ENCODE measurements around the gene RBFOX1. TPM values are rescaled to one million over a fixed set of nuclear protein-coding genes. Genes with fewer than 3 reads are reported as not detected.

Gene RBFOX1
- total RNA-seq, 1 donor, result not detected

DNA sequence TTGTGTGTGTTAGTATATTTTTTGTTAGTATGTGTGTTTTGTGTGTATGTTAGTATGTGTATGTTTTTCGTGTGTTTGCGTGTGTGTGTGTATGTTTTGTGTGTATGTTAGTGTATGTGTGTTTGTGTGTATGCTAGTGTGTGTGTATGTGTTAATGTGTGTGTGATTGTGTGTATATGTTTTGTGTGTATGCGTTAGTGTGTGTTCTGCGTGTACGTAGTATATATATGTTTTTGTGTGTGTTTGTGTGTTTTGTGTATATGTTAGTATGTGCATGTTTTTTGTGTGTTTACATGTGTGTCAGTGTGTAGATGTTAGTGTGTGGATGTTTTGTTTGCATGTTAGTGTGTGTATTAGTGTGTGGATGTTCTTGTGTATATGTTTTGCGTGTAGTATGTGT lies 29.6 kb downstream of the RBFOX1 start:
- H3K9me3 ChIP-seq (ENCODE audit: low read depth, low read length), result no peaks in the 10 kb centered on the region
- TF ChIP-seq, protein P1, sequence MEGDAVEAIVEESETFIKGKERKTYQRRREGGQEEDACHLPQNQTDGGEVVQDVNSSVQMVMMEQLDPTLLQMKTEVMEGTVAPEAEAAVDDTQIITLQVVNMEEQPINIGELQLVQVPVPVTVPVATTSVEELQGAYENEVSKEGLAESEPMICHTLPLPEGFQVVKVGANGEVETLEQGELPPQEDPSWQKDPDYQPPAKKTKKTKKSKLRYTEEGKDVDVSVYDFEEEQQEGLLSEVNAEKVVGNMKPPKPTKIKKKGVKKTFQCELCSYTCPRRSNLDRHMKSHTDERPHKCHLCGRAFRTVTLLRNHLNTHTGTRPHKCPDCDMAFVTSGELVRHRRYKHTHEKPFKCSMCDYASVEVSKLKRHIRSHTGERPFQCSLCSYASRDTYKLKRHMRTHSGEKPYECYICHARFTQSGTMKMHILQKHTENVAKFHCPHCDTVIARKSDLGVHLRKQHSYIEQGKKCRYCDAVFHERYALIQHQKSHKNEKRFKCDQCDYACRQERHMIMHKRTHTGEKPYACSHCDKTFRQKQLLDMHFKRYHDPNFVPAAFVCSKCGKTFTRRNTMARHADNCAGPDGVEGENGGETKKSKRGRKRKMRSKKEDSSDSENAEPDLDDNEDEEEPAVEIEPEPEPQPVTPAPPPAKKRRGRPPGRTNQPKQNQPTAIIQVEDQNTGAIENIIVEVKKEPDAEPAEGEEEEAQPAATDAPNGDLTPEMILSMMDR (IDR thresholded peaks at IDR 0.05; ENCODE audit: extremely low read depth, low read depth, low read length), result no peak
- no peak overlapping the region for H2AFZ ChIP-seq (ENCODE audit: low read length)
- H3K27ac ChIP-seq (ENCODE audit: low read depth, low read length), result no peak overlapping the region
- no peaks in the 10 kb centered on the region for H4K20me1 ChIP-seq (ENCODE audit: insufficient read depth, low read length)
- H3K27me3 ChIP-seq (ENCODE audit: insufficient read depth, low read length), result no peaks in the 10 kb centered on the region
- DNase-seq (ENCODE audit: insufficient read length, low spot score, missing footprints), result no peak
- H3K4me1 ChIP-seq (ENCODE audit: insufficient read depth, low read length), result no peaks in the 10 kb centered on the region
- H3K4me2 ChIP-seq (ENCODE audit: insufficient read depth, low read length), result no peak overlapping the region
- H3K4me3 ChIP-seq (ENCODE audit: insufficient read depth, low read length), result no peak overlapping the region
- H3K36me3 ChIP-seq (ENCODE audit: insufficient read depth, low read length), result no peaks in the 10 kb centered on the region
- no peaks in the 10 kb centered on the region for H3K79me2 ChIP-seq (ENCODE audit: insufficient read depth, low read length)

DNA sequence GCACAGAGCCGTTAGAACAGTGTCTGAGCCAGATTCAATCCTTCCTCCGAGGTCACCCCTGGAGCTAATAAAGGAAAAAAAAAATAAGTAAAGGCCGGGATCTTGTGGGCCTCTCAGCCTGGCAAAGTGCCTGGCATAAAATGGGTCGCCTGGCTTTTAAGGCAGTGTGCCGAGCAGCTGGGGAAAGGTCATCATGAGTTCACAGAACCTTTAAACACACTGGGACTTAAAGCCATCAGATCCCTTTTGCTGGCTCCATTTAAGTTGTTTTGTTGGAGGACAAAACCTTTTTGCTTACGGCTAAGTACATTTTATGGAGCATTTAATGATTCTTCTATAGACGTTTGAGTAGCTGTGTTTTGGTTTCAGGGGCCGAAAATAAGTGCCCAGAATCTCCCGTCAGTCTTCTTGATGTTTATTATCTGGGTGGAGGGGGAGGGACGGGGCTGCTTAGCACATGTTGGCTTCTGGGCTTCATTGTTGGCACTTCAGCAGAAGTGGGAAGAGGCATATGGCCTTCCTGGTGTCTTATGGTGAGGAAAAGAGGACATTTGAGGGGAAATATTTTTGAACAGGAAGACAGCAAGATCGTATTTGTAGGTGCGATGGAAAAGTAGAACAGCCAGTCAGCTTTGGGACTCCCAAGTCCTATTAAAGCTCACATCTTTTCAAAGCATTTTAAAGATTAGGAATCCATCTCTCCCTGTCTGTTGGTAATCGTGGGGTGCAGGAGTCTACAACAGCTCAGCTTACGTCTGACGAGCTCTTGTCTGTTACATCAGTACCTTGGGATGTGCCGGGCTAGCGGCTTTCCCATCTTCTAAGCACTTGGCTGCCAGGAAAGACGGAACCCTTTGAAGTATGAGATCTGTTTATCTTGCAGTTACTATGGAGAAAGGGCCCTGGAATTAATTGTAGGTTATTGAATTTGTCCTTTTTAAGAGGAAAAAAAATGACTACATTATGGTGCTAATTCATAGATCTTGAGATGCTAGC lies 31.1 kb downstream of the RBFOX1 start:
- no peak overlapping the region for H3K4me2 ChIP-seq (ENCODE audit: insufficient read depth, low read length)
- H3K4me1 ChIP-seq (ENCODE audit: insufficient read depth, low read length), result no peaks in the 10 kb centered on the region
- no peak overlapping the region for H2AFZ ChIP-seq (ENCODE audit: low read length)
- H3K9me3 ChIP-seq (ENCODE audit: low read depth, low read length), result no peaks in the 10 kb centered on the region
- no peaks in the 10 kb centered on the region for H3K27me3 ChIP-seq (ENCODE audit: insufficient read depth, low read length)
- DNase-seq (ENCODE audit: insufficient read length, low spot score, missing footprints), result no peak
- H3K79me2 ChIP-seq (ENCODE audit: insufficient read depth, low read length), result no peaks in the 10 kb centered on the region
- H3K36me3 ChIP-seq (ENCODE audit: insufficient read depth, low read length), result no peaks in the 10 kb centered on the region
- TF ChIP-seq, protein P1 (IDR thresholded peaks at IDR 0.05; ENCODE audit: extremely low read depth, low read depth, low read length), result no peak
- no peak overlapping the region for H3K4me3 ChIP-seq (ENCODE audit: insufficient read depth, low read length)
- H4K20me1 ChIP-seq (ENCODE audit: insufficient read depth, low read length), result no peaks in the 10 kb centered on the region
- H3K27ac ChIP-seq (ENCODE audit: low read depth, low read length), result no peak overlapping the region

DNA sequence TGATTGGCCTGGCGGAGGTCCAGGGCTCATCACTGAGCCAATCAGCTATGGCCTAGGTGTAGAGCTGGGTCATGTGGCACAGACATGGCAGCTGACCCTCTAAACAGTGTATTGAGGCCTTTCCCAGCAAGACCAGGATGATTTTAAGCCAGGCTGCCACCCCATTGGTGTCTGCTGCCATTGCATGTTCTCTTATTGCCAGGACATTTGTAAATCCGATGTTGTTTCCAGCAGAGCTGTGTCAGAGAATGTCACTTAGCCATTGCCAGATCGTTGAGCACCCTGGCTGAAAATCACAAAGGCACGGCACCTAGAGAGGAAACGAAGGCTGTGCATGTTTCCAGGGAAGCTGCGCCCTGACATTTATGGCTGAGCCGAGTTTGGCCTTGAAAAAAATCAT lies 33.4 kb downstream of the RBFOX1 start:
- H3K4me3 ChIP-seq (ENCODE audit: insufficient read depth, low read length), result no peak overlapping the region

More for the DNA sequence above, 33.4 kb downstream of the RBFOX1 start:
- Histone ChIP-seq H2AFZ (ENCODE audit: low read length) (no peak overlapping the region), H3K4me2 (ENCODE audit: insufficient read depth, low read length) (no peak overlapping the region), H3K9me3 (ENCODE audit: low read depth, low read length) (peaks cover 3% of the 10 kb centered on the region), H3K79me2 (ENCODE audit: insufficient read depth, low read length) (no peaks in the 10 kb centered on the region), H3K4me1 (ENCODE audit: insufficient read depth, low read length) (no peaks in the 10 kb centered on the region), H4K20me1 (ENCODE audit: insufficient read depth, low read length) (no peaks in the 10 kb centered on the region), H3K27me3 (ENCODE audit: insufficient read depth, low read length) (no peaks in the 10 kb centered on the region), H3K36me3 (ENCODE audit: insufficient read depth, low read length) (no peaks in the 10 kb centered on the region), H3K27ac (ENCODE audit: low read depth, low read length) (no peak overlapping the region)
- no peak for DNase-seq (ENCODE audit: insufficient read length, low spot score, missing footprints)
- TF ChIP-seq, protein P1 (IDR thresholded peaks at IDR 0.05; ENCODE audit: extremely low read depth, low read depth, low read length), result no peak
